ENCODE measurements around the gene TEDC2. TPM values are rescaled to one million over a fixed set of nuclear protein-coding genes. Genes with fewer than 3 reads are reported as not detected.

TEDC2 gene
- total RNA-seq, 4 donors from 2014 or later = 1.1 to 12.3 (median 4.4) TPM

DNA sequence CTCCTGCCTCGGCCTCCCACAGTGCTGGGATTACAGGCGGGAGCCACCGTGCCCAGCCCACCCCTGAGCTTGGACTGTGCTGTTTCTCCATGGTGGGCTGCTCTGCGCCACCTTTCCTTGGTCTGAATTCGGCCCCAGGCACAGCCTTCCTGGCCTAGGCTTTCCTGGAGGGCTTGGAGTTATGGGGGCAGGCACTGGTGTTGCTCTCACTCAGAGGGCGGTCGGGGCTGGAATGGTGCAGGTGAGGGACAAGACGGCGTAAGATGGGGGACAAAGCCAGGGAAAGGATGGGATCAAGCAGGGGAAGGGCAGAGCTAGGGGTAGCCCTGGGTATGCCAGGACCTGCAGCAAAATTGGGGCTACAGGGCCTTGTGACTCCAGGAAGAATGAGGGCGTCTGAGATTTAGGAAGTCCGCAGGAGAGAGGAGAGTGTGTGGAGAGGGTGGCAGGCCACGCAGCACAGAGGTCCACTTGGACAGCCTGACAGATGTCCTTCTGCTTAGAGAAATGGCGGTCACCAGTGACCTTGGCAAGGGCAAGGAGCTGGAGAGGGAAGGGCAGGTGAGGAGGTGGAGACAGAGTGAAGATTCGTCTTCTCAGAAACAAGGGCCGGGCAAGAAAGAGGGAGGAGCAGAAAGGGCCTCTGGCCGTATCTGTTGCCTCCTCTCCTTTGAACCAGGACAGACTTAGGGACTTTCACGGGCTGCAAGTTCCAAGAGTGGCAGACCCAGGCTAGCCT, 52.3 kb downstream of the TEDC2 start:
- no peak for DNase-seq
- intact Hi-C loops (cut with DNase I) = no loop called here
- Histone ChIP-seq H3K27me3 (no peaks in the 10 kb centered on the region), H3K27ac (peak overlapping the region in 2 of 4 donors; percentile 99 to 100), H3K9me3 (no peaks in the 10 kb centered on the region), H3K4me3 (no peak overlapping the region), H3K4me1 (peaks cover 31 to 54% (median 33%) of the 10 kb centered on the region in 3 donors), H3K36me3 (peaks cover 0 to 5% (median 0%) of the 10 kb centered on the region in 3 donors)
- TF ChIP-seq POLR2A (IDR thresholded peaks at IDR 0.05) = no peak
- TF ChIP-seq, protein P1, sequence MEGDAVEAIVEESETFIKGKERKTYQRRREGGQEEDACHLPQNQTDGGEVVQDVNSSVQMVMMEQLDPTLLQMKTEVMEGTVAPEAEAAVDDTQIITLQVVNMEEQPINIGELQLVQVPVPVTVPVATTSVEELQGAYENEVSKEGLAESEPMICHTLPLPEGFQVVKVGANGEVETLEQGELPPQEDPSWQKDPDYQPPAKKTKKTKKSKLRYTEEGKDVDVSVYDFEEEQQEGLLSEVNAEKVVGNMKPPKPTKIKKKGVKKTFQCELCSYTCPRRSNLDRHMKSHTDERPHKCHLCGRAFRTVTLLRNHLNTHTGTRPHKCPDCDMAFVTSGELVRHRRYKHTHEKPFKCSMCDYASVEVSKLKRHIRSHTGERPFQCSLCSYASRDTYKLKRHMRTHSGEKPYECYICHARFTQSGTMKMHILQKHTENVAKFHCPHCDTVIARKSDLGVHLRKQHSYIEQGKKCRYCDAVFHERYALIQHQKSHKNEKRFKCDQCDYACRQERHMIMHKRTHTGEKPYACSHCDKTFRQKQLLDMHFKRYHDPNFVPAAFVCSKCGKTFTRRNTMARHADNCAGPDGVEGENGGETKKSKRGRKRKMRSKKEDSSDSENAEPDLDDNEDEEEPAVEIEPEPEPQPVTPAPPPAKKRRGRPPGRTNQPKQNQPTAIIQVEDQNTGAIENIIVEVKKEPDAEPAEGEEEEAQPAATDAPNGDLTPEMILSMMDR (IDR thresholded peaks at IDR 0.05) = no peak
- WGBS, 2 donors = 81 to 83% methylated on average over 8 to 10 of the region's 17 CpGs

- Histone ChIP-seq H3K9me3 (no peaks in the 10 kb centered on the region), H3K27ac (peak overlapping the region; percentile 97 to 100 (median 98)), H3K4me1 (peaks cover 38 to 61% (median 40%) of the 10 kb centered on the region in 3 donors), H3K36me3 (peaks cover 0 to 5% (median 0%) of the 10 kb centered on the region in 3 donors), H3K27me3 (no peaks in the 10 kb centered on the region), H3K4me3 (peak overlapping the region; percentile 89 to 94 (median 91))
- TF ChIP-seq, protein P1 (IDR thresholded peaks at IDR 0.05) = no peak
- TF ChIP-seq POLR2A (IDR thresholded peaks at IDR 0.05) = no peak
- 40 to 56% methylated on average over 5 to 14 of the region's 15 CpGs for WGBS, 2 donors
- intact Hi-C loops (cut with DNase I) = no loop called here
- DNase-seq = no peak
These were observed 53.0 kb downstream of the TEDC2 start for GRCh38 chr16:2512735-2513404.

DNA sequence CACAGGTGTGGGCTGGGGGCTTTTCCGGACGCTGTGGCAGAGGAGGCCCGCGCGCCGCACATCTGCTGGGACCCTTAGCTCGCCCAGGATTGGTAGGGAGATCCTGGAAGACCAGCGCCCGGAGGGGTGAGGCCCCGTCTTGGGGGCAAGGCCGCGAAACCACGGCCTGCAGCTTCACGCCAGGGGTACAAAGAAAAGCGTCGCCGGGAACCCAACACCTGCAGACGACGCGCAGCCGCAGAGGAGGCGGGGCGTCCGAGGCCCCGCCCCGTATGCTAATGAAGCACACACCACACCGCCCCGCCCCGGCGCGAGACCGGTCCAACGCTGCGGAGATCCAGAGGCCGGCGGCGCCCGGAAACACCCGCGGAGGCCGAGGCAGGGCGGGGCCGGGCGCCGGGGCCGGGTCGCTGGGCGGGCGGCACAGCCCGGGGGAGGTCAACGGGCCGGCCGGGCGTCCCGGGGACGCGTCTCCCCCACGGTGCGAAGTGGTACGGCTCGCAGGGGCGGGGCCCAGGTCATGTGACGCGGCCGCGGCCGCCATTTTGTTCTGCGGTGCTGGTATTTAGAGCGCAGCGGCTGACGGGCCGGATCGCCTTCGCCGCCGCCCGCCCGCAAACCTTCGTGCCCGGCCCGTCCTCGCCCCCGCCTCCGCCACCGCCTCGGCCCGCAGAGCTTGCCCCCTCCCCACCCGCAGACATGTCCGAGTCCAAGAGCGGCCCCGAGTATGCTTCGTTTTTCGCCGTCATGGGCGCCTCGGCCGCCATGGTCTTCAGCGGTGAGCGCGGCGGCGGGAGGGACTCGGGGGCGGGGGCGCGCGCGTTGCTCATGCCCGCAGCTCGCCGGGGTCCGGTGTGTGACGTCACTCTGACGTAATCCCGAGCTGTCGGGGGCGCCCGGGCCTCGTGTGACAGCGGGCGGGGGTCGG, 53.8 kb downstream of the TEDC2 start, which contains the start of gene ATP6V0C:
TSS of gene ATP6V0C (plus strand) at position 548 of the 928 bp plus-strand sequence. CDS start at position 700, 152 bp downstream.
- intact Hi-C loops (cut with DNase I) = no loop called here
- peaks cover 0 to 11% (median 0%) of the 10 kb centered on the region in 3 donors for H3K36me3 ChIP-seq
- no peaks in the 10 kb centered on the region for H3K27me3 ChIP-seq
- peak in 3 of 4 donors; percentile 68 to 95 (median 90) for TF ChIP-seq POLR2A (IDR thresholded peaks at IDR 0.05)
- TF ChIP-seq, protein P1 (IDR thresholded peaks at IDR 0.05) = peak in 1 of 6 experiments; percentile 13
- WGBS, 2 donors = 0% methylated on average over 15 to 19 of the region's 122 CpGs
- H3K4me3 ChIP-seq = peak within 1 kb of the TSS; percentile 89 to 94 (median 91)
- no peaks in the 10 kb centered on the region for H3K9me3 ChIP-seq
- peaks cover 46 to 65% (median 48%) of the 10 kb centered on the region in 3 donors for H3K4me1 ChIP-seq
- DNase-seq = peak; percentile 77
- peak within 1 kb of the TSS; percentile 97 to 100 (median 98) for H3K27ac ChIP-seq

Small RNA genes within 50 kb of the gene (small RNA-seq; reads per million reads assigned to genes)
- gene MIR6768 = 0 reads per million in 4 donors

Other genes with a start within 250 kb of the TEDC2 start
- gene BRICD5, start 249.2 kb upstream of the TEDC2 start, total RNA-seq = 1 to 10 TPM in 3 of 4 donors, not detected in 1; 1.1 to 2.0 (median 1.6) TPM
- 10 to 100 TPM in 1 of 4 donors, 1 to 10 TPM in 3; 5.5 to 14.2 (median 7.4) TPM for gene PGP, start 245.3 kb upstream of the TEDC2 start, total RNA-seq
- 10 to 100 TPM; 16.8 to 25.6 (median 19.2) TPM for gene E4F1, start 236.5 kb upstream of the TEDC2 start, total RNA-seq
- gene DNASE1L2, start 223.7 kb upstream of the TEDC2 start, total RNA-seq = under 1 TPM in 3 of 4 donors, not detected in 1; 0.38 to 0.61 (median 0.57) TPM
- 10 to 100 TPM; 38.6 to 50.7 (median 42.6) TPM for gene ECI1, start 208.5 kb upstream of the TEDC2 start, total RNA-seq
- gene RNPS1, start 192.0 kb upstream of the TEDC2 start, total RNA-seq = 100 to 1,000 TPM in 3 of 4 donors, 10 to 100 TPM in 1; 93.0 to 125 (median 114) TPM
- 1 to 10 TPM in 3 of 4 donors, under 1 TPM in 1; 0.70 to 3.2 (median 2.7) TPM for gene ABCA3, start 119.4 kb upstream of the TEDC2 start, total RNA-seq
- 10 to 100 TPM in 2 of 4 donors, 1 to 10 TPM in 2; 5.9 to 18.6 (median 10.2) TPM for gene CCNF, start 30.7 kb upstream of the TEDC2 start, total RNA-seq
- gene NTN3, start 11.2 kb downstream of the TEDC2 start, total RNA-seq = under 1 TPM in 1 of 4 donors, not detected in 3; 0.38 TPM
- 1 to 10 TPM; 3.1 to 4.6 (median 3.7) TPM for gene TBC1D24, start 15.0 kb downstream of the TEDC2 start, total RNA-seq
- 100 to 1,000 TPM in 2 of 4 donors, 10 to 100 TPM in 2; 70.8 to 196 (median 125) TPM for gene ATP6V0C, start 53.8 kb downstream of the TEDC2 start, total RNA-seq
- 10 to 100 TPM; 11.6 to 23.9 (median 17.5) TPM for gene AMDHD2, start 60.3 kb downstream of the TEDC2 start, total RNA-seq
- under 1 TPM in 1 of 4 donors, not detected in 3; 0.76 TPM for gene CEMP1, start 71.3 kb downstream of the TEDC2 start, total RNA-seq
- 10 to 100 TPM; 18.3 to 28.2 (median 23.3) TPM for gene PDPK1, start 77.9 kb downstream of the TEDC2 start, total RNA-seq
- gene KCTD5, start 222.4 kb downstream of the TEDC2 start, total RNA-seq = 10 to 100 TPM; 24.8 to 51.9 (median 40.3) TPM